PC-3 (cell line): ENCODE measurements around the gene CRIM1. TPM values are rescaled to one million over a fixed set of nuclear protein-coding genes. Genes with fewer than 3 reads are reported as not detected.

ENCODE experiments used
- ATAC-seq: fragments of 200-7000 bp; cut with Tn5 transposase; 2 replicates; pipeline ENCODE4 v1.9.1; 2020; ENCODE audit warnings: mild to moderate bottlenecking, moderate library complexity
- BruUV-seq: library from RNA; stranded (reverse); fragments of 400-500 nt; replicated peaks from 2 replicates; lab custom pipeline; 2021; lab: Mats Ljungman, UMichigan
- CTCF ChIA-PET: fragments of 300-600 bp; sonication (Branson Sonifier 250); formaldehyde crosslinking; loops from one replicate; lab custom pipeline; 2022; ENCODE audit warnings: antibody characterized with exemption; lab: Charles Lee
- POLR2A ChIA-PET: fragments of 300-600 bp; sonication (Branson Sonifier 250); formaldehyde crosslinking; loops from one replicate; lab custom pipeline; 2022; ENCODE audit warnings: antibody characterized with exemption; ENCODE audit not compliant: unreplicated experiment; lab: Charles Lee
- DNase-seq: peaks from one replicate; pipeline ENCODE4 v3.0.0-alpha.2; 2015
- H2AFZ ChIP-seq: fragments of 300-600 bp; sonication (generic); 2 replicates; pipeline ENCODE4 v1.6.0; 2016; ENCODE audit warnings: antibody characterized with exemption, low read length
- H3F3A ChIP-seq: fragments of 300-600 bp; sonication (generic); one replicate; pipeline ENCODE4 v1.6.0; 2017; ENCODE audit warnings: antibody characterized with exemption, low read length, control low read depth, mild to moderate bottlenecking; ENCODE audit not compliant: unreplicated experiment
- H3K27ac ChIP-seq: fragments of 300-600 bp; sonication (generic); 2 replicates; pipeline ENCODE4 v1.5.1; 2016; ENCODE audit warnings: mild to moderate bottlenecking, low read length
- H3K27me3 ChIP-seq: fragments of 300-600 bp; sonication (generic); 2 replicates; pipeline ENCODE4 v1.6.1; 2016; ENCODE audit warnings: low read length, mixed read lengths
- H3K36me3 ChIP-seq: fragments of 300-600 bp; sonication (generic); 2 replicates; pipeline ENCODE4 v1.6.1; 2016; ENCODE audit warnings: low read depth, mixed run types, low read length, mixed read lengths
- H3K4me1 ChIP-seq: fragments of 300-600 bp; sonication (generic); 2 replicates; pipeline ENCODE4 v1.5.1; 2016; ENCODE audit warnings: low read length; ENCODE audit not compliant: insufficient read depth
- H3K4me2 ChIP-seq: fragments of 300-600 bp; sonication (generic); 2 replicates; pipeline ENCODE4 v1.6.0; 2016; ENCODE audit warnings: low read length
- H3K4me3 ChIP-seq: fragments of 300-600 bp; sonication (generic); 2 replicates; pipeline ENCODE4 v1.5.1; 2016; ENCODE audit warnings: mild to moderate bottlenecking, low read length, mixed read lengths
- H3K79me2 ChIP-seq: fragments of 300-600 bp; sonication (generic); 2 replicates; pipeline ENCODE4 v1.6.1; 2017; ENCODE audit warnings: low read length, mixed read lengths
- H3K9ac ChIP-seq: fragments of 300-600 bp; sonication (generic); 2 replicates; pipeline ENCODE4 v1.6.0; 2016; ENCODE audit warnings: mild to moderate bottlenecking, low read length
- H3K9me2 ChIP-seq: fragments of 300-600 bp; sonication (generic); replicated peaks from 2 replicates; pipeline ENCODE4 v1.6.1; 2016; ENCODE audit warnings: mixed run types, low read length, mixed read lengths
- H3K9me3 ChIP-seq: fragments of 300-600 bp; sonication (generic); 2 replicates; pipeline ENCODE4 v1.6.1; 2016; ENCODE audit warnings: low read length, mixed read lengths
- H4K20me1 ChIP-seq: fragments of 300-600 bp; sonication (generic); 2 replicates; pipeline ENCODE4 v1.6.1; 2016; ENCODE audit warnings: low read length, mixed read lengths
- CTCF ChIP-seq: fragments of 300-600 bp; sonication (generic); conservative IDR thresholded peaks from 2 replicates; pipeline ENCODE4 v1.5.1; 2017; ENCODE audit warnings: antibody characterized with exemption, low read depth, mild to moderate bottlenecking, low read length
- EZH2 ChIP-seq: fragments of 300-600 bp; sonication (generic); IDR thresholded peaks from one replicate; pipeline ENCODE4 v1.6.1; 2017; ENCODE audit warnings: antibody characterized with exemption, mild to moderate bottlenecking, low read length; ENCODE audit not compliant: unreplicated experiment
- EZH2phosphoT487 ChIP-seq: fragments of 300-600 bp; sonication (generic); IDR thresholded peaks from 2 replicates; pipeline ENCODE4 v1.6.1; 2018; ENCODE audit warnings: mild to moderate bottlenecking, antibody characterized with exemption, low read length, borderline replicate concordance
- intact Hi-C: fragments of 100-400 bp; cut with micrococcal nuclease; formaldehyde crosslinking; loops from 2 replicates; pipeline ENCODE4 v1.9.0; 2023
- total RNA-seq: library from RNA; depleted of rRNA; stranded (reverse); fragments of >200 nt; gene quantifications from 2 replicates; pipeline ENCODE4 v1.2.3, GENCODE V29; 2014

CRIM1 gene
- total RNA-seq, 1 experiment from 2014 or later, result 70.7 TPM

DNA sequence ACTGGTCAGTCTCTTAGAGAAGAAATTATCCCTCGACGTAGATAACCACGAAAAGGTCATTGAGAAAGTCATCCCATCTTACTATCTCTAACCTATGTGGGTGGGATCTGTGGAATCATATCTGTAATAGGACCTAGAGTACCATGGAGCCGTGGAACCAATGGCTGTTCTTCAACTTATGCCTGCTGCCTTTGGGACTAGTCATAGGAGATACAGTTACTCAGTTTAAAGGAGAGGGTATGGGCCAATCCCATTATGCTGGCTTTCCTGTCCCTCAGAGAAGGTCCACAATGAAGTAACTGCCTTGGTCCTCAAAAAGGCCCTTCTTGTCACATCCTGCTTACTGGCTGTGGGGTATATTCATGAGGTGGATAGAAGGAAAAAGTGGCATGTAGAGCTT is 164.9 kb downstream of the CRIM1 start:
- ATAC-seq (no peak), DNase-seq (no peak)
- Histone ChIP-seq H3K79me2 (no peaks in the 10 kb centered on the region), H4K20me1 (no peaks in the 10 kb centered on the region), H3K4me1 (no peaks in the 10 kb centered on the region), H3K4me2 (no peak overlapping the region), H3K36me3 (peaks cover 70% of the 10 kb centered on the region), H3K27ac (no peak overlapping the region), H2AFZ (no peak overlapping the region), H3K9ac (no peak overlapping the region), H3K9me3 (no peaks in the 10 kb centered on the region), H3K27me3 (no peaks in the 10 kb centered on the region), H3K4me3 (no peak overlapping the region), H3K9me2 (no peaks in the 10 kb centered on the region), H3F3A (no peaks in the 10 kb centered on the region)
- TF ChIP-seq EZH2, result no peak
- TF ChIP-seq EZH2phosphoT487, result no peak
- TF ChIP-seq CTCF, result no peak
- CTCF ChIA-PET, result no interaction called here
- POLR2A ChIA-PET, result no interaction called here
- intact Hi-C loops, result no loop called here
- no TSS peak for BruUV-seq

- Histone ChIP-seq H3F3A (no peaks in the 10 kb centered on the region), H3K9me2 (no peaks in the 10 kb centered on the region), H2AFZ (no peak overlapping the region), H3K9ac (no peak overlapping the region), H3K79me2 (no peaks in the 10 kb centered on the region), H3K36me3 (peaks cover 45% of the 10 kb centered on the region), H3K4me2 (no peak overlapping the region), H3K4me3 (no peak overlapping the region), H4K20me1 (no peaks in the 10 kb centered on the region), H3K4me1 (no peaks in the 10 kb centered on the region), H3K27me3 (no peaks in the 10 kb centered on the region), H3K27ac (no peak overlapping the region), H3K9me3 (no peaks in the 10 kb centered on the region)
- BruUV-seq, result no TSS peak
- ATAC-seq (no peak), DNase-seq (no peak)
- TF ChIP-seq CTCF (no peak), EZH2phosphoT487 (no peak), EZH2 (no peak)
- POLR2A ChIA-PET, result interaction anchor here (0.5 kb wide), 1 partner anchor 157 kb away, joined by 4 read pairs; no protein-coding TSS in a partner anchor
- CTCF ChIA-PET, result no interaction called here
- intact Hi-C loops, result no loop called here
Observed at GRCh38 chr2:36523153-36523552, 167.6 kb downstream of the CRIM1 start.

DNA sequence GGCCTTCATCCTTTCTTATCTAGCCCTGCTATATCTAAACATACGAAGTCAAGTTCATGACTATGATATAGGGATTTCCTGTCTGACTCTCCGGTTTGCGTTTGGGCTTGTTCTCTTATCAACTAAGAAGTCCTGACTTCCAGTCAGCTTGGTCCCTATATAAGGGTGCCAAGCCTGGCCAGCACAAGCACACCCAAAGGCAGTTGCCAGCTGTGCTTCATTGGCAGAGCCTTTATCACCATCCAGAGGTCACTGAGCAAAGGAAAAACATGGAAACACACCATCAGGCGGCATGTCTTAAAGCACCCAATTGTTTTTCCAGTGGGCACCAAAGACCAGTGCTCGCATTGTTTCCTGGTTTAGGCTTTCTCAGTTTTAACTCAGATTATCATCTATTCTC is 169.7 kb downstream of the CRIM1 start:
- H3K27ac ChIP-seq, result no peak overlapping the region

More for the DNA sequence above, 169.7 kb downstream of the CRIM1 start:
- no peaks in the 10 kb centered on the region for H3K27me3 ChIP-seq
- intact Hi-C loops, result no loop called here
- H3K9me2 ChIP-seq, result no peaks in the 10 kb centered on the region
- no peaks in the 10 kb centered on the region for H3F3A ChIP-seq
- no peak overlapping the region for H3K4me2 ChIP-seq
- TF ChIP-seq EZH2 (no peak), CTCF (no peak), EZH2phosphoT487 (no peak)
- no peaks in the 10 kb centered on the region for H3K79me2 ChIP-seq
- no peaks in the 10 kb centered on the region for H3K4me1 ChIP-seq
- peaks cover 25% of the 10 kb centered on the region for H3K36me3 ChIP-seq
- BruUV-seq, result no TSS peak
- DNase-seq, result no peak
- H3K4me3 ChIP-seq, result no peak overlapping the region
- no peaks in the 10 kb centered on the region for H3K9me3 ChIP-seq
- no peaks in the 10 kb centered on the region for H4K20me1 ChIP-seq
- H3K9ac ChIP-seq, result no peak overlapping the region
- no peak for ATAC-seq
- H2AFZ ChIP-seq, result no peak overlapping the region
- CTCF ChIA-PET, result no interaction called here
- POLR2A ChIA-PET, result no interaction called here
